H9 (cell line): ENCODE measurements around the gene CTSW. TPM values are rescaled to one million over a fixed set of nuclear protein-coding genes. Genes with fewer than 3 reads are reported as not detected.

ENCODE experiments used
- DNase-seq: peaks from one replicate; pipeline ENCODE4 v3.0.0-alpha.2; 2017
- H2AFZ ChIP-seq: one replicate; pipeline ENCODE4 v1.6.1; 2013; ENCODE audit warnings: mild to moderate bottlenecking, low read length, control low read depth, moderate library complexity
- H2AK5ac ChIP-seq: 2 replicates; pipeline ENCODE4 v1.6.1; 2013; ENCODE audit warnings: low read length, control low read depth, mixed read lengths; ENCODE audit not compliant: insufficient read length
- H2BK120ac ChIP-seq: one replicate; pipeline ENCODE4 v1.6.1; 2013; ENCODE audit warnings: low read depth, mild to moderate bottlenecking, low read length, control low read depth, inconsistent platforms; ENCODE audit not compliant: poor library complexity, severe bottlenecking
- H2BK12ac ChIP-seq: 2 replicates; pipeline ENCODE4 v1.6.1; 2013; ENCODE audit warnings: low read length, control low read depth, mixed read lengths, low read depth; ENCODE audit not compliant: insufficient read length
- H2BK15ac ChIP-seq: 2 replicates; pipeline ENCODE4 v1.6.1; 2013; ENCODE audit warnings: low read depth, low read length, control low read depth
- H2BK20ac ChIP-seq: one replicate; pipeline ENCODE4 v1.6.1; 2013; ENCODE audit warnings: low read depth, mild to moderate bottlenecking, low read length, control low read depth, inconsistent platforms; ENCODE audit not compliant: poor library complexity, severe bottlenecking
- H2BK5ac ChIP-seq: 2 replicates; pipeline ENCODE4 v1.6.1; 2013; ENCODE audit warnings: low read length, control low read depth, mixed read lengths; ENCODE audit not compliant: insufficient read length
- H3K14ac ChIP-seq: 2 replicates; pipeline ENCODE4 v1.6.1; 2013; ENCODE audit warnings: low read length, control low read depth; ENCODE audit not compliant: insufficient read depth
- H3K18ac ChIP-seq: 2 replicates; pipeline ENCODE4 v1.6.1; 2013; ENCODE audit warnings: low read depth, mild to moderate bottlenecking, mixed read lengths, low read length, control low read depth; ENCODE audit not compliant: insufficient read length
- H3K23ac ChIP-seq: 2 replicates; pipeline ENCODE4 v1.6.1; 2013; ENCODE audit warnings: low read length, control low read depth, mixed read lengths, low read depth; ENCODE audit not compliant: insufficient read length
- H3K23me2 ChIP-seq: 2 replicates; pipeline ENCODE4 v1.6.1; 2013; ENCODE audit warnings: low read depth, mild to moderate bottlenecking, mixed read lengths, low read length, control low read depth; ENCODE audit not compliant: insufficient read length, poor library complexity, severe bottlenecking
- H3K27ac ChIP-seq: 2 replicates; pipeline ENCODE4 v1.5.1; 2013; ENCODE audit warnings: low read length, control low read depth, mixed read lengths, low read depth; ENCODE audit not compliant: insufficient read length
- H3K27me3 ChIP-seq: 2 replicates; pipeline ENCODE4 v1.6.1; 2013; ENCODE audit warnings: low read length, control low read depth, inconsistent platforms; ENCODE audit not compliant: insufficient read depth
- H3K4ac ChIP-seq: 2 replicates; pipeline ENCODE4 v1.6.1; 2013; ENCODE audit warnings: low read depth, mild to moderate bottlenecking, control low read depth, inconsistent platforms, low read length, moderate library complexity
- H3K4me1 ChIP-seq: 2 replicates; pipeline ENCODE4 v1.6.1; 2013; ENCODE audit warnings: low read length, control low read depth, inconsistent platforms; ENCODE audit not compliant: insufficient read depth
- H3K4me2 ChIP-seq: 2 replicates; pipeline ENCODE4 v1.6.1; 2013; ENCODE audit warnings: low read length, control low read depth, mixed read lengths; ENCODE audit not compliant: insufficient read length, insufficient read depth
- H3K56ac ChIP-seq: 2 replicates; pipeline ENCODE4 v1.6.1; 2013; ENCODE audit warnings: low read depth, mild to moderate bottlenecking, mixed read lengths, low read length, control low read depth; ENCODE audit not compliant: insufficient read length
- H3K79me1 ChIP-seq: 2 replicates; pipeline ENCODE4 v1.6.1; 2013; ENCODE audit warnings: low read depth, mild to moderate bottlenecking, moderate library complexity, low read length, control low read depth, inconsistent platforms; ENCODE audit not compliant: insufficient read depth, poor library complexity, severe bottlenecking
- H3K79me2 ChIP-seq: 2 replicates; pipeline ENCODE4 v1.6.1; 2013; ENCODE audit warnings: low read length, control low read depth, inconsistent platforms; ENCODE audit not compliant: insufficient read depth
- H3K9ac ChIP-seq: 2 replicates; pipeline ENCODE4 v1.6.1; 2013; ENCODE audit warnings: low read length, control low read depth, mixed read lengths; ENCODE audit not compliant: insufficient read length; ENCODE audit errors: extremely low read depth
- H3K9me3 ChIP-seq: one replicate; pipeline ENCODE4 v1.6.1; 2013; ENCODE audit warnings: low read depth, low read length, inconsistent platforms; ENCODE audit not compliant: control insufficient read depth
- H3T11ph ChIP-seq: one replicate; pipeline ENCODE4 v1.6.1; 2013; ENCODE audit warnings: mild to moderate bottlenecking, low read length, control low read depth, inconsistent platforms
- H4K20me1 ChIP-seq: one replicate; pipeline ENCODE4 v1.6.1; 2013; ENCODE audit not compliant: control insufficient read depth, insufficient read length, insufficient read depth
- H4K5ac ChIP-seq: 2 replicates; pipeline ENCODE4 v1.6.1; 2013; ENCODE audit warnings: low read depth, mild to moderate bottlenecking, mixed read lengths, low read length, control low read depth; ENCODE audit not compliant: insufficient read length
- H4K8ac ChIP-seq: replicated peaks from 2 replicates; pipeline ENCODE4 v1.6.1; 2013; ENCODE audit warnings: low read length, control low read depth, mixed read lengths, low read depth; ENCODE audit not compliant: insufficient read length
- H4K91ac ChIP-seq: 2 replicates; pipeline ENCODE4 v1.6.1; 2013; ENCODE audit warnings: low read depth, mild to moderate bottlenecking, moderate library complexity, mixed read lengths, low read length, control low read depth; ENCODE audit not compliant: insufficient read length
- H3K27ac Mint-ChIP-seq, 3 experiments: 2 replicates in 2 of 3; 3 replicates in 1 of 3; pipeline ENCODE4 v1.8.0; 2020 to 2021; ENCODE audit warnings: mixed read lengths in 3 of 3, mild to moderate bottlenecking in 1 of 3, moderate library complexity in 1 of 3
- H3K27me3 Mint-ChIP-seq: 2 replicates; pipeline ENCODE4 v1.8.0; 2021; ENCODE audit warnings: low read depth, mild to moderate bottlenecking, moderate library complexity, mixed read lengths
- H3K36me3 Mint-ChIP-seq, 3 experiments: 2 replicates in 2 of 3; 3 replicates in 1 of 3; pipeline ENCODE4 v1.8.0; 2020 to 2021; ENCODE audit warnings: low read depth in 3 of 3, mixed read lengths in 3 of 3; ENCODE audit not compliant: insufficient read depth in 1 of 3
- H3K4me1 Mint-ChIP-seq, 2 experiments: 2 replicates each; pipeline ENCODE4 v1.8.0; 2020; ENCODE audit warnings: mixed read lengths in 2 of 2
- H3K4me3 Mint-ChIP-seq, 2 experiments: 2 replicates in 1 of 2; 3 replicates in 1 of 2; pipeline ENCODE4 v1.8.0; 2020 to 2021; ENCODE audit warnings: mild to moderate bottlenecking in 2 of 2, mixed read lengths in 2 of 2, moderate library complexity in 1 of 2
- H3K9me3 Mint-ChIP-seq, 2 experiments: 2 replicates in 1 of 2; 3 replicates in 1 of 2; pipeline ENCODE4 v1.8.0; 2020; ENCODE audit warnings: mild to moderate bottlenecking in 2 of 2, mixed read lengths in 2 of 2, moderate library complexity in 1 of 2
- WGBS: extraction: QIAGEN DNeasy Blood & Tissue Kit; methylation state at CpG from one replicate; pipeline ENCODE4 v1.1.7; 2013; ENCODE audit warnings: missing lambda C conversion rate, low lambda C conversion rate, mixed read lengths; ENCODE audit not compliant: insufficient read length; ENCODE audit errors: extremely low coverage; 5-methylcytosine and 5-hydroxymethylcytosine counted together
- total RNA-seq: library from RNA; stranded (reverse); gene quantifications from 2 replicates; pipeline ENCODE4 v1.2.1, GENCODE V29; 2021
- TF ChIP-seq, protein P1 (sequence below): fragments of 200-600 bp; sonication (generic); conservative IDR thresholded peaks from 3 replicates; pipeline ENCODE4 v1.8.0; 2021; ENCODE audit warnings: antibody characterized with exemption, mild to moderate bottlenecking

CTSW gene
- total RNA-seq, 1 experiment from 2014 or later, result not detected

- H3K27me3 ChIP-seq, result peaks cover 3% of the 10 kb centered on the region; the same call in 1 of the 2 replicates
- peaks cover 15 to 20% of the 10 kb centered on the region in 2 experiments for H3K4me1 Mint-ChIP-seq
- H4K20me1 ChIP-seq, result no peaks in the 10 kb centered on the region
- H4K91ac ChIP-seq, result no peak overlapping the region
- no peak overlapping the region for H3K4me2 ChIP-seq
- peaks cover 8% of the 10 kb centered on the region for H3K23me2 ChIP-seq
- no peaks in the 10 kb centered on the region for H3K9me3 ChIP-seq
- no peak overlapping the region for H3K27ac ChIP-seq
- no peak overlapping the region for H2BK5ac ChIP-seq
- no peak overlapping the region for H3K14ac ChIP-seq
- H3K27me3 Mint-ChIP-seq, result peaks cover 7% of the 10 kb centered on the region
- H3K9me3 Mint-ChIP-seq, result no peaks in the 10 kb centered on the region; a peak in 1 of 5 replicates
- H2BK15ac ChIP-seq, result no peak overlapping the region
- H3K23ac ChIP-seq, result no peak overlapping the region
- H3K4me1 ChIP-seq, result no peaks in the 10 kb centered on the region
- no peaks in the 10 kb centered on the region for H3K79me1 ChIP-seq
- H3K27ac Mint-ChIP-seq, result no peak overlapping the region; a peak in 1 of 7 replicates
- no peak overlapping the region for H2AK5ac ChIP-seq
- peaks cover 0 to 4% (median 3%) of the 10 kb centered on the region in 3 experiments; a peak in 3 of 7 replicates for H3K36me3 Mint-ChIP-seq
- H2BK12ac ChIP-seq, result no peak overlapping the region
- no peak overlapping the region for H3K4ac ChIP-seq
- H4K5ac ChIP-seq, result no peak overlapping the region
- H3K9ac ChIP-seq, result no peak overlapping the region
- H3K4me3 Mint-ChIP-seq, result peak overlapping the region in 1 of 2 experiments; percentile 68; a peak in 2 of 5 replicates
- no peak overlapping the region for H4K8ac ChIP-seq
- TF ChIP-seq, protein P1, sequence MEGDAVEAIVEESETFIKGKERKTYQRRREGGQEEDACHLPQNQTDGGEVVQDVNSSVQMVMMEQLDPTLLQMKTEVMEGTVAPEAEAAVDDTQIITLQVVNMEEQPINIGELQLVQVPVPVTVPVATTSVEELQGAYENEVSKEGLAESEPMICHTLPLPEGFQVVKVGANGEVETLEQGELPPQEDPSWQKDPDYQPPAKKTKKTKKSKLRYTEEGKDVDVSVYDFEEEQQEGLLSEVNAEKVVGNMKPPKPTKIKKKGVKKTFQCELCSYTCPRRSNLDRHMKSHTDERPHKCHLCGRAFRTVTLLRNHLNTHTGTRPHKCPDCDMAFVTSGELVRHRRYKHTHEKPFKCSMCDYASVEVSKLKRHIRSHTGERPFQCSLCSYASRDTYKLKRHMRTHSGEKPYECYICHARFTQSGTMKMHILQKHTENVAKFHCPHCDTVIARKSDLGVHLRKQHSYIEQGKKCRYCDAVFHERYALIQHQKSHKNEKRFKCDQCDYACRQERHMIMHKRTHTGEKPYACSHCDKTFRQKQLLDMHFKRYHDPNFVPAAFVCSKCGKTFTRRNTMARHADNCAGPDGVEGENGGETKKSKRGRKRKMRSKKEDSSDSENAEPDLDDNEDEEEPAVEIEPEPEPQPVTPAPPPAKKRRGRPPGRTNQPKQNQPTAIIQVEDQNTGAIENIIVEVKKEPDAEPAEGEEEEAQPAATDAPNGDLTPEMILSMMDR, result no peak
- DNase-seq, result no peak
- H2BK120ac ChIP-seq, result no peak overlapping the region
- no peaks in the 10 kb centered on the region for H3K79me2 ChIP-seq
- H2AFZ ChIP-seq, result no peak overlapping the region
- H3K56ac ChIP-seq, result no peak overlapping the region
- no peak overlapping the region for H3T11ph ChIP-seq
- WGBS, result no CpG with 5 or more reads among the region's 24 CpGs
- H2BK20ac ChIP-seq, result no peak overlapping the region
- H3K18ac ChIP-seq, result no peak overlapping the region
Measured at GRCh38 chr11:65870706-65871681, 8.6 kb upstream of the CTSW start.
